SJSA1 (cell line): ENCODE data around the gene CTR9. TPM values are rescaled to one million over a fixed set of nuclear protein-coding genes. Genes with fewer than 3 reads are reported as not detected.

Experiments
- DNase-seq, 2 experiments: peaks; one replicate each; pipeline ENCODE4 v3.0.0-alpha.2; 2015 to 2020; ENCODE audit warnings: low spot score in 2 of 2, low read depth in 1 of 2
- H3K27ac ChIP-seq: fragments of 250-450 bp; sonication (Bioruptor Pico); 2 replicates; pipeline ENCODE4 v1.5.1; 2020; ENCODE audit warnings: mild to moderate bottlenecking, moderate library complexity
- H3K27me3 ChIP-seq: fragments of 250-450 bp; sonication (Bioruptor Pico); replicated peaks from 2 replicates; pipeline ENCODE4 v1.5.1; 2020; ENCODE audit warnings: mild to moderate bottlenecking, moderate library complexity
- H3K36me3 ChIP-seq: fragments of 250-450 bp; sonication (Bioruptor Pico); 2 replicates; pipeline ENCODE4 v1.5.1; 2020; ENCODE audit warnings: mild to moderate bottlenecking
- H3K4me1 ChIP-seq: fragments of 250-450 bp; sonication (Bioruptor Pico); replicated peaks from 2 replicates; pipeline ENCODE4 v1.6.1; 2021; ENCODE audit warnings: mild to moderate bottlenecking
- H3K4me3 ChIP-seq: fragments of 250-450 bp; sonication (Bioruptor Pico); 2 replicates; pipeline ENCODE4 v1.5.1; 2020; ENCODE audit warnings: mild to moderate bottlenecking
- H3K9me3 ChIP-seq: fragments of 250-450 bp; sonication (Bioruptor Pico); replicated peaks from 2 replicates; pipeline ENCODE4 v1.5.1; 2020; ENCODE audit warnings: mild to moderate bottlenecking
- total RNA-seq: library from RNA; depleted of rRNA; stranded (reverse); fragments of >200 nt; shearing (Covaris generic); gene quantifications from 2 replicates; pipeline ENCODE4 v1.2.3, GENCODE V29; 2014; rRNA removed

The CTR9 gene
- total RNA-seq: 22.4 and 30.7 TPM in 2 replicates

GRCh38 chr11:10750838-10751580 is at the start of gene CTR9:
CTR9 (plus strand) TSS chr11:10751246; CDS start chr11:10751413, 167 bp downstream.
- peaks cover 33% of the 10 kb centered on the region for H3K36me3 ChIP-seq
- H3K4me1 ChIP-seq: peaks cover 5% of the 10 kb centered on the region; the same call in 1 of the 2 replicates
- H3K4me3 ChIP-seq: peak within 1 kb of the TSS; percentile 67
- peak within 1 kb of the TSS; percentile 59 for H3K27ac ChIP-seq
- no peaks in the 10 kb centered on the region for H3K9me3 ChIP-seq
- no peaks in the 10 kb centered on the region for H3K27me3 ChIP-seq
- peak; percentile 94 to 96 for DNase-seq

GRCh38 chr11:10701982-10702381 is 49.1 kb upstream of the CTR9 start:
- Histone ChIP-seq H3K27ac (no peak overlapping the region), H3K36me3 (no peaks in the 10 kb centered on the region), H3K9me3 (no peaks in the 10 kb centered on the region), H3K4me3 (no peak overlapping the region), H3K4me1 (no peaks in the 10 kb centered on the region), H3K27me3 (no peaks in the 10 kb centered on the region)
- DNase-seq: no peak

- H3K27ac ChIP-seq: no peak overlapping the region
- H3K36me3 ChIP-seq: no peaks in the 10 kb centered on the region
- no peak for DNase-seq
- no peaks in the 10 kb centered on the region for H3K9me3 ChIP-seq
- H3K4me1 ChIP-seq: no peaks in the 10 kb centered on the region; the same call in 1 of the 2 replicates
- H3K4me3 ChIP-seq: no peak overlapping the region
- H3K27me3 ChIP-seq: no peaks in the 10 kb centered on the region
These were observed 42.9 kb upstream of the CTR9 start for GRCh38 chr11:10708131-10708530.

- no peaks in the 10 kb centered on the region for H3K36me3 ChIP-seq
- no peaks in the 10 kb centered on the region for H3K9me3 ChIP-seq
- DNase-seq: no peak
- peaks cover 6% of the 10 kb centered on the region for H3K4me1 ChIP-seq
- H3K4me3 ChIP-seq: no peak overlapping the region
- no peaks in the 10 kb centered on the region for H3K27me3 ChIP-seq
- H3K27ac ChIP-seq: no peak overlapping the region
These were observed 41.6 kb upstream of the CTR9 start for GRCh38 chr11:10709299-10710086.

- H3K4me3 ChIP-seq: no peak overlapping the region
- DNase-seq: no peak
- H3K4me1 ChIP-seq: peaks cover 6% of the 10 kb centered on the region
These were observed 35.5 kb upstream of the CTR9 start for GRCh38 chr11:10715571-10715970.

GRCh38 chr11:10716122-10716521 is 34.9 kb upstream of the CTR9 start:
- Histone ChIP-seq H3K27me3 (no peaks in the 10 kb centered on the region), H3K27ac (no peak overlapping the region), H3K36me3 (no peaks in the 10 kb centered on the region), H3K4me1 (peaks cover 6% of the 10 kb centered on the region), H3K4me3 (no peak overlapping the region), H3K9me3 (no peaks in the 10 kb centered on the region)
- DNase-seq: no peak

More at GRCh38 chr11:10715571-10715970, 35.5 kb upstream of the CTR9 start:
- Histone ChIP-seq H3K36me3 (no peaks in the 10 kb centered on the region), H3K27ac (no peak overlapping the region), H3K27me3 (no peaks in the 10 kb centered on the region), H3K9me3 (no peaks in the 10 kb centered on the region)

- Histone ChIP-seq H3K36me3 (no peaks in the 10 kb centered on the region), H3K9me3 (no peaks in the 10 kb centered on the region), H3K27me3 (no peaks in the 10 kb centered on the region), H3K27ac (no peak overlapping the region), H3K4me1 (peaks cover 6% of the 10 kb centered on the region), H3K4me3 (no peak overlapping the region)
- DNase-seq: no peak
These were observed 34.3 kb upstream of the CTR9 start for GRCh38 chr11:10716543-10717259.

GRCh38 chr11:10719616-10720015 is 31.4 kb upstream of the CTR9 start:
- DNase-seq: no peak
- no peak overlapping the region for H3K4me3 ChIP-seq
- no peaks in the 10 kb centered on the region; the same call in 1 of the 2 replicates for H3K9me3 ChIP-seq
- H3K36me3 ChIP-seq: no peaks in the 10 kb centered on the region
- no peaks in the 10 kb centered on the region for H3K27me3 ChIP-seq
- peaks cover 2% of the 10 kb centered on the region for H3K4me1 ChIP-seq
- no peak overlapping the region for H3K27ac ChIP-seq

- H3K9me3 ChIP-seq: no peaks in the 10 kb centered on the region; the same call in 1 of the 2 replicates
- no peak overlapping the region for H3K27ac ChIP-seq
- no peaks in the 10 kb centered on the region for H3K36me3 ChIP-seq
- H3K4me1 ChIP-seq: peaks cover 15% of the 10 kb centered on the region
- no peak for DNase-seq
- H3K27me3 ChIP-seq: no peaks in the 10 kb centered on the region
- no peak overlapping the region for H3K4me3 ChIP-seq
These were observed 30.1 kb upstream of the CTR9 start for GRCh38 chr11:10720881-10721376.

GRCh38 chr11:10722307-10722706 is 28.7 kb upstream of the CTR9 start:
- no peak for DNase-seq
- H3K4me1 ChIP-seq: peaks cover 21% of the 10 kb centered on the region
- H3K9me3 ChIP-seq: no peaks in the 10 kb centered on the region; the same call in 1 of the 2 replicates
- no peak overlapping the region for H3K4me3 ChIP-seq
- no peak overlapping the region for H3K27ac ChIP-seq
- H3K27me3 ChIP-seq: no peaks in the 10 kb centered on the region
- H3K36me3 ChIP-seq: no peaks in the 10 kb centered on the region

- no peaks in the 10 kb centered on the region for H3K36me3 ChIP-seq
- no peaks in the 10 kb centered on the region; the same call in 1 of the 2 replicates for H3K9me3 ChIP-seq
- no peaks in the 10 kb centered on the region for H3K27me3 ChIP-seq
- H3K27ac ChIP-seq: peak overlapping the region; percentile 6; the same call in 1 of the 2 replicates
- DNase-seq: peak in 1 of 2 experiments; percentile 81
- peaks cover 31% of the 10 kb centered on the region for H3K4me1 ChIP-seq
- H3K4me3 ChIP-seq: no peak overlapping the region
These were observed 25.7 kb upstream of the CTR9 start for GRCh38 chr11:10725114-10725906.

- H3K4me1 ChIP-seq: peaks cover 31% of the 10 kb centered on the region
- H3K36me3 ChIP-seq: no peaks in the 10 kb centered on the region
- H3K4me3 ChIP-seq: no peak overlapping the region
- no peak for DNase-seq
- no peaks in the 10 kb centered on the region; the same call in 1 of the 2 replicates for H3K9me3 ChIP-seq
- no peaks in the 10 kb centered on the region for H3K27me3 ChIP-seq
- H3K27ac ChIP-seq: peak overlapping the region; percentile 6; the same call in 1 of the 2 replicates
These were observed 25.2 kb upstream of the CTR9 start for GRCh38 chr11:10725907-10726253.
